H54 (cell line): ENCODE measurements around the gene DCTN2.
"Not testable (repeated sequence)": the region's sequence is repeated elsewhere in the genome, so short reads cannot be mapped to it uniquely, and the experiment has no call there.

Experiments used
- DNase-seq: peaks from one replicate; pipeline ENCODE4 v3.0.0; 2011; ENCODE audit warnings: low spot score, mixed read lengths; ENCODE audit not compliant: insufficient read length
- FAIRE-seq: peaks from 3 replicates; lab custom pipeline; 2011; peaks lifted over from hg19 to GRCh38; lab: Jason Lieb, UNC
- POLR2A ChIP-seq: IDR thresholded peaks from 2 replicates; pipeline ENCODE4 v1.6.1; 2011; ENCODE audit warnings: low read depth, mild to moderate bottlenecking, low read length

Gene DCTN2

DNA sequence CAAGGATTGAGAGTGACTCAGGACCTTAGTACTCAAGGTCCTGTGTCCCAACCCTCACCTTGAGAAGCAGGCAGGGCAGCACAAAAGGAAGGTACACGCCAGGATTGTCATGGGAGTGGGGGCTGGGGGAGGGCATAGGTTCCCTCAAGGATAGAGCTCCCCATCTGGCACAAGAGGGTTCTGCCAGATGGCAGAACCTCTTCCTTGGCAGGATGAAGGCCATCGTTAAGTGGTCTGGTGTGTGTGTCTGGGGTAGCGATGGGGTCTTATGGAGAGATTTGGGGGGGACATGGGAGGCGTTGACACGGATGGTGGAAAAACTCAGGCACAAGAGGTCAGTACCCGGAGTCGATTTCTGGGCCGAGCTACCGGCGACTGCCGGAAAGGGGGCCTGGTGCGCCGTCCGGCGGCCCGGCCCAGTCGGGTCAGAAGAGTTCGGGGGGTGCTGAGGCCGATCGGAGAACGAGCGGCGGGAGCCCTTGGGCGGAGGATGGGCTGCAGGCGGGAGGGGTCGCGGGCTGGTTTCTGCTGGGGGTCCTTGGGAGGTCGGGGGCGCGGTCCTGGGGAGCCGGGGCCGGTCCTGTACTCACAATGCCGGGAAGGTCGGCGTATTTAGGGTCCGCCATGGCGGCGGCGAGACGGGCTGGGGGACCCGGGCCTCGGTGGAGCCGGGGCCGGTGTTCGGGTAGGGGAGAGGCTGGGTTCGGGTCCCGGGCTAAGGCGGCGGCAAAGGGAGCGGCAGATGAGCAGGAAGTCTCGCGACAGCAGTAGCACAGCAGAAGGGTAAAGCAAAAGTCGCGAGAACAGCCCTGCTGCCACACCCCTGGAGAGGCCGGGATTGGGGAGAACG lies at the start of gene DCTN2:
DCTN2 (minus strand) TSS at position 755 of the 850 bp plus-strand sequence; CDS start at position 626, 129 bp downstream.
- DNase-seq (peak; percentile 98), FAIRE-seq (no peak)
- TF ChIP-seq POLR2A = peak; percentile 39; the same call in 1 of the 2 replicates

DNA sequence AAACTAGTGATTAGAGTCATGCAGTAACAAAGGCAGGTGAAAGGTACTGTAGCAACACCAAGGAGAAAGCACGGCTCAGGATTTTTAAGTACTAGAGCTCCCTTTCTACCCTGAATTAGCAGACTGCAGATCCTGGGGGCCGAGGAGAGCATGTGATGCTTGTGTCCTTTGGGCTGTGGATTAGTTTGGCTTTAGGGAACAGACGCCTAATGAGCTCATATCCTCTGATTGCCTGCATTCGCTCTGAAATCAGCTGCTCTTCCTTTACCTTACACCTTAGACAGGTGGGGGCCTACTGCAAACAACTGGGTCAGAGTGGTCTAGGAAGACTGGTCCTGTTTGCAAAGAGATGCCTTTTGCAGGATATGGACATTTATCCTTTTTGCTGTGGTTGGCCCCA lies 46.2 kb upstream of the DCTN2 start:
- FAIRE-seq = no peak
- no peak for TF ChIP-seq POLR2A
- DNase-seq = no peak

DNA sequence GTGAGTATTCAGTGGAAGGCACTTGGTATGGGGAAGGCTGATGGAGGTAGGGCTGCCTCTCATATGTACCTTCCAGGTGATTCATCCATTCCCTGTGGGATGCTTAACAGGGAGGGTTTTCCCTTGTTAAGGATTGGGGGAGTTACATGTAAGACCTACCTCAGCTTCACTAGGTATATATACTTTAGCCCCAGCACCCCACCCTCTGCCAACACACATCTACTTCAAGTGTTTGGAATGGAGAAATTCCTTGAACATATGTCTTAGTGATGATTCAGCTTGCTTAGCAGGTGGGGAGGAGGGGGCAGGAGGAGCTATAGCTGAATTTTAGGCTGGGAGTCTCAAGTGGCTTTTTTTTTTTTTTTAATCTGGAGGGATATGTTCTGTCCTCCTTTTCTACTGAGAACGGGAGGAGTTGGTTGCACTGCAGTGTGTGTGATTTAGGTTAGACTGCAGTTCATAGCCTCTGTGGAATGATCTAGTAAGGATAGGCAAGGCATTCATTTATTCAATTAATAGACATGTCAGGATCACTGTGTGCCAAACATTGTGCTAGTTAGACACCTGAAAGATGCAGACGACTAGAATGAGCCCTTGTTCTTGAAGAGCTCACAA lies 45.7 kb upstream of the DCTN2 start:
- FAIRE-seq = no peak
- DNase-seq = peak; percentile 54
- TF ChIP-seq POLR2A = no peak

DNA sequence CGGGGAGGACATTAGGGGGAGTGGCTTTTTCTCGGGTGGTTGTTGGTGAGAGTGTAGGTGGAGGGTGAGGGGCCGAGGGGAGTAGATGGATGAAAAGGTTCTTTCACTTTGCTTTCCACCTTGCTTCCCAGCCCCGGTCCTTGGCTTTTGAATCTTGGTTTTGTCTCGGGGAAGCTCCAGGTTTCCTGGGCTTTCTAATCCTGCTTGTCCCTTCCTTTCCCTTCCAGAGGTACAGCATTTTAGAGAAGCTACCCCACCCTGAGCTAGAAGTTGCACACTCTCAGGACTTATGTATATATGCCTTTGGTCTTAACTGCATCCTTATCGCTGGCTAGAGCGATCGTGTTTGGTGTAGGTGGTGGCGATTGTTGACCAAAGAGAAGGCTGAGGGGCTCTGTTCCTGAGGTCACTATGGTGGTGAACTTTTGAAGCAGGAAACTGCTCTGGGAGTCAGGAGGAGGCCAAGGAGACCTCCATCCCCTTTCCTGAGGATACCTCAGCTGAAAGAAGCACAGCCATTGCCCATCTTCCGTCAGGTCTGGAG lies 44.9 kb upstream of the DCTN2 start:
- no peak for FAIRE-seq
- no peak for TF ChIP-seq POLR2A
- no peak for DNase-seq

DNA sequence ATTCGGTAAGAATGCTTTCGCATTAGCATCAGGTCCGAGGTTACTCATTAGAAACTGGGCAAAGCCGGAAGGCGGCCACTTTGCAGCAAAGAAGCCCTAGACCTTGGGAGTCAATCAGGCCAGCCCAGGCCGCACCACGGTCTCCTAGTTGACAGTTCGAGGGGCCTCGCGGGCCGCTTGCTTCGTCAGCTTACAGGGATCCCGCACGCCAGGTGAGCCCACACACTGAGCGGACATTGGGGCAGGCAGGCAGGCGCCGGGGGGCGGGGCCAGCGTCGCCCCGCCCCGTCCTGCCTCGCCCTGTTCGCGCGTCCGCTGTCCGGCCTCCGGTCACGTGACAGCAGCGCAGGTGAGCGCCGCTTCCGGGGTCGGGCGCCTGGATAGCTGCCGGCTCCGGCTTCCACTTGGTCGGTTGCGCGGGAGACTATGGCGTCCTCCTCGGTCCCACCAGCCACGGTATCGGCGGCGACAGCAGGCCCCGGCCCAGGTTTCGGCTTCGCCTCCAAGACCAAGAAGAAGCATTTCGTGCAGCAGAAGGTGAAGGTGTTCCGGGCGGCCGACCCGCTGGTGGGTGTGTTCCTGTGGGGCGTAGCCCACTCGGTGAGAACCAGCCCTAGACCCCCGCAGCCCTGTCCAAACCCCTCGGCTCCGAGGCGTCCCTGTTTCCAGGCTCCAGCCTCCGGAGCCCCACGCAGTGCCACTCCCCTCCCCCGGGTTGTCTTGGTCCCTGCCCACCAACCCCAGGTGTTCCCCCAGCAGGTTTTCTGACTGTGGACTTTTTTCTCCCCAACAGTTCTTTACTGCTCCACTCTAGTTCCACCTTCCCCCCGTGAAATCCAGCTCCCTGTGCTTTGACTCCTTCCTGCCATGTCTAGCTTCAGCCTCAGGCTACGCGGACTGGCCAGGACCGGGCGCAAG lies 44.1 kb upstream of the DCTN2 start, which contains the start of gene PIP4K2C:
PIP4K2C (plus strand) TSS at position 329 of the 918 bp plus-strand sequence; CDS start at position 427, 98 bp downstream.
- FAIRE-seq (no peak), DNase-seq (peak; percentile 92)
- TF ChIP-seq POLR2A = no peak; the same call in 1 of the 2 replicates

DNA sequence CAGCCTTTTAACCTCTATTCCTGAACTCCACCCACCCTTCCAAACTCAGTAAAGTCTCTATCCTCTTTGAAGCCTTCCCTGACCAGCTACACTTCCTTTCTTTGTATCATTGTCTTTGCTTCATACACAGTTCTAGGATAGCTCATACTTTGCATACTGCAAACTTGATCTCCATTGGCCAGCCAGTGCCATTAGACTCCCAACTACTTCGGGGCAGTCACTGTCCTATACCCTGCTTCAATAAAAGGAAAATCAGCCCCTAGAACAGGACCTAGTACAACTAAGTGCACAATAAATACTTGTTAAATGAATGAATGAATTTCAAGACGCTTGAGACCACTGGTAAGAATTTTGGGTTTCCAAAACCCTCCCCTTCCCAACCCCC lies 43.5 kb upstream of the DCTN2 start:
- FAIRE-seq (no peak), DNase-seq (no peak)
- no peak for TF ChIP-seq POLR2A

DNA sequence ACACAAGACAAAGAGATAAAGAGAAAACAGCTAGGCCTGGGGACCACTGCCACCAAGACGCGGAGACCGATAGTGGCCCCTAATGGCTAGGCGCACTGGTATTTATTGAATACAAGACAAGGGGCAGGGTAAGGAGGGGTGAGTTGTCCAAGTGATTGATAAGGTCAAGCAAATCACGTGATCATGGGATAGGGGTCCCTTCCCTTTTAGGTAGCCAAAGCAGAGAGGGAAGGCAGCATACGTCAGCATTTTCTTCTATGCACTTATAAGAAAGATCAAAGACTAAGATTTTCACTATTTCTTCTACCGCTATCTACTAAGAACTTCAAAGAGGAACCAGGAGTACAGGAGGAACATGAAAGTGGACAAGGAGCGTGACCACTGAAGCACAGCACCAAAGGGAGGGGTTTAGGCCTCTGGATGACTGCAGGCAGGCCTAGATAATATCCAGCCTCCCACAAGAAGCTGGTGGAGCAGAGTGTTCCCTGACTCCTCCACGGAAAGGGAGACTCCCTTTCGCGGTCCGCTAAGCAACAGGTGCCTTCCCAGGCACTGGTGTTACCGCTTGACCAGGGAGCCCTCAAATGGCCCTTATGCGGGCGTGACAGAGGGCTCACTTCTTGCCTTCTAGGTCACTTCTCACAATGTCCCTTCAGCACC lies 42.1 kb upstream of the DCTN2 start:
- DNase-seq, FAIRE-seq: not testable (repeated sequence)

DNA sequence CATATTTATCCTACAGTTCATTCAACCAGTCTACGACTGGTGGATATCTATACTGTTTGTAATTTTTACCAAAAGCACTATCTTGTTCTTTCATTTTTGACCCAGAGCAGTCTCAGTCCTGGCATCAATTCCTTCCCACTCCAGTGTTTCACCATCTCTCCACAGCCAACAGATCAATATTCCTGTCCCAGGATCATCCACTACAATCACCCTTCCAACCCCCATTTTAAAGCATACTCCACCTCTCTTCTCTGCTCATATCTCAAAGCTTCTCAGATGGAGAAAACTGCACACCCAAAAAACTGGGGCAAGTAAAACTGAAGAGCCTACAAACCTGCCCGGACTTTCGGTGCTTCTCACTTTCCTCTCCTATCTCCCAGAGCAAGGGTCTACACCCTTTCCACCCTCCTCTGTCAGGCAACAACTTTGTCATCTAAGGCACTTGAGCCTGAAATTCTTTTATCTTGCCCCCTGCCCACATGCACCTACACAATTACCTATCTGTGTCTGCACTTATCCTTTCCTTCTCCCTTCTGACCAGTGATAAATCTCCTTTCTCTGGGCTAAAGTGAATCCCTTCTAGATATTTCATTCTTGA lies 39.9 kb upstream of the DCTN2 start:
- TF ChIP-seq POLR2A = no peak
- DNase-seq (no peak), FAIRE-seq (no peak)

DNA sequence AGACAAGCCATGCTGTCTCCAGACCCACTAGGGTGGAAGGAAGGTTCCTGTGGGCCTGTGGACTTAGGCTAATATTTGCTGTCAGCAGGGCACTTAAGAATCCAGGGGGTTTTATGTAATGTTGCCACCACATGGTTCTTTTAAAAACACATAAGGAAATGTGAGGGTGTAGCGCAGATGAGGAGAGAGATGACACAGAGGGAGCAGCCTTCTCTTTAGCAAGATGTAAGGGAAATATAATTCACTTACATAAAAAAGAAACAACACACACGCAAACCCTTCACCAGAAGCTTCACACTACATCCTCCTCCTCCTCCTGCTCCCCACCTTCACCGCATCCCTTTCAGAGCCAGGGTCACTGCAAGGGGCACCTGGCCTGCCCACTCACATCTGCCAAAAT lies 39.1 kb upstream of the DCTN2 start:
- TF ChIP-seq POLR2A = no peak
- no peak for FAIRE-seq
- DNase-seq = no peak

DNA sequence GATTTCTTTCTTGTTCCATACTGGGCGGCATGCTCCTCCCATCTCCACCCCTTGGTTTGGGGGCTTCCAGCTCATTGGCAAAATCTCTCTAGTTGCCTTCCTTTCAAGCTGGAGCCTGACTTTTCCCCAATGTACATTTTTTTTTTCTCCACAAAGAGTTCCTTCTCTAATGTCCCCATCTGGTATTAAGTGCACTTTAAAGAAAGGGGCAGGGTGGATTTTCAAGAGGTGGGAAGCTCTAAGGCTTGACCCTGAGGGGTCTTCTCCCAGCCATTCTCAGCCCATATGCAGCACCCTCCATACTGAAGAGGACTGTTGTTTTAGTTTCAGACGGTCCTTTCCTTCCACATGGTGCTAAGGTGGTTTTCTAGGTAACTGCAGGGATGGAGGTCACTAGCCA lies 38.2 kb upstream of the DCTN2 start:
- FAIRE-seq (no peak), DNase-seq (no peak)
- no peak for TF ChIP-seq POLR2A

DNA sequence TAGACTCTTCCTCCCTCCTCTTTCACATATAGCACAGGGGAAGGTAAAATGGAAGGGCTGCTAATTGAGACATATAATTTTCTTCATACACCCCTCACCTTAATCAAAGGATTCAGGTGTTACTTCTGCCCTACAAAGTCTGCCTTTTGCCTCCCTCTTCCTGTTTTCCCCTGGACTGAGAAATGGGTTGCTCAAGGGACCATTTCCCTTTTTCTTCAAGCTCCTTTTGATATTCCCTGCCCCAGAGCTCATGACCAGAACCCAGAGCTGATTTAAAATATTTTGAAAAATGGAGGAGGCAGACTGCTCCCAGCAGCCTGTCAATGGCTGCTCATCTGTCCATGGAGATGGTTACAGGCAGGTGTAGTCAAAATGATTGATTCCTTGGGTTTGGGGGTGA lies 37.7 kb upstream of the DCTN2 start:
- TF ChIP-seq POLR2A = no peak
- FAIRE-seq (no peak), DNase-seq (no peak)

DNA sequence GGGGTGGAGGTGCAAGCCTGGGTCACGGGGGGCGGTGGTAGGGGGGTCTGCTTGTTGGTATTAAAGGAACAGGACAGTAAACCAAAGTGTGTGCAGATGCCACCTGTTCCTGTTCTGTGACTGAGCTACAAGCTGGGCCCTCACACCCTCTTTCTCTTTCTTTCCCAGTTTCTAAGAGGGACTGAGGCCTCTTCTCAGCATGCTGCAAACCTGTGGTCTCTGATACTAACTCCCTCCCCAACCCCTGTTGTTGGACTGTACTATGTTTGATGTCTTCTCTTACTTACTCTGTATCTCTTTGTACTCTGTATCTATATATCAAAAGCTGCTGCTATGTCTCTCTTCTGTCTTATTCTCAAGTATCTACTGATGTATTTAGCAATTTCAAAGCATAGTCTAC lies 37.1 kb upstream of the DCTN2 start:
- no peak for FAIRE-seq
- TF ChIP-seq POLR2A = no peak
- DNase-seq = no peak
